HTR-8/SVneo (cell line): ENCODE results near the gene CCDC77.
A peak's percentile ranks its signal among the peaks of the same experiment; 100 is the strongest.

Experiments used
- DNase-seq: peaks from one replicate; pipeline ENCODE4 v3.0.0; 2011; ENCODE audit warnings: low spot score, mixed read lengths; ENCODE audit not compliant: insufficient read length
- FAIRE-seq: peaks from 2 replicates; lab custom pipeline; 2011; peaks lifted over from hg19 to GRCh38; lab: Jason Lieb, UNC

CCDC77 gene

GRCh38 chr12:450438-450837 is 49.0 kb downstream of the CCDC77 start:
- DNase-seq (no peak), FAIRE-seq (no peak)

GRCh38 chr12:452667-453210 is 51.3 kb downstream of the CCDC77 start:
- DNase-seq: no peak
- FAIRE-seq: no peak

- FAIRE-seq: no peak
- DNase-seq: no peak
Measured at GRCh38 chr12:454833-455232, 53.4 kb downstream of the CCDC77 start.

GRCh38 chr12:455821-456220 is 54.4 kb downstream of the CCDC77 start:
- DNase-seq (no peak), FAIRE-seq (no peak)

- DNase-seq (no peak), FAIRE-seq (no peak)
Measured at GRCh38 chr12:457676-458075, 56.2 kb downstream of the CCDC77 start.

GRCh38 chr12:459050-459429 is 57.6 kb downstream of the CCDC77 start:
- DNase-seq (no peak), FAIRE-seq (no peak)

GRCh38 chr12:459430-460258 is 58.2 kb downstream of the CCDC77 start, which contains the start of gene B4GALNT3:
TSS of gene B4GALNT3 (plus strand) at chr12:459939. CDS start at chr12:460377, 438 bp downstream.
- FAIRE-seq: no peak
- DNase-seq: peak; percentile 80

GRCh38 chr12:460261-461230 is 59.1 kb downstream of the CCDC77 start:
- FAIRE-seq (no peak), DNase-seq (peak; percentile 48)

- no peak for DNase-seq
- FAIRE-seq: peak; percentile 62
Measured at GRCh38 chr12:461425-461824, 60.0 kb downstream of the CCDC77 start.

GRCh38 chr12:462936-463705 is 61.7 kb downstream of the CCDC77 start:
- FAIRE-seq (peak; percentile 44), DNase-seq (no peak)

- FAIRE-seq (peak; percentile 86), DNase-seq (no peak)
Measured at GRCh38 chr12:464484-465267, 63.2 kb downstream of the CCDC77 start.

GRCh38 chr12:466039-466438 is 64.6 kb downstream of the CCDC77 start:
- FAIRE-seq (peak; percentile 52), DNase-seq (no peak)

- DNase-seq (no peak), FAIRE-seq (no peak)
Measured at GRCh38 chr12:466762-467161, 65.3 kb downstream of the CCDC77 start.

- FAIRE-seq (no peak), DNase-seq (no peak)
Measured at GRCh38 chr12:467591-467990, 66.1 kb downstream of the CCDC77 start.

GRCh38 chr12:468671-469389 is 67.4 kb downstream of the CCDC77 start:
- FAIRE-seq: peak; percentile 31
- no peak for DNase-seq

- DNase-seq: no peak
- FAIRE-seq: no peak
Measured at GRCh38 chr12:470133-470532, 68.7 kb downstream of the CCDC77 start.

- peak; percentile 46 for FAIRE-seq
- DNase-seq: no peak
Measured at GRCh38 chr12:473198-473597, 71.8 kb downstream of the CCDC77 start.

GRCh38 chr12:473863-474577 is 72.6 kb downstream of the CCDC77 start:
- DNase-seq (peak; percentile 54), FAIRE-seq (no peak)
